D341Med (cell line): ENCODE data around the gene UBR2.
A peak's percentile ranks its signal among the peaks of the same experiment; 100 is the strongest.
"Not testable (repeated sequence)": the region's sequence is repeated elsewhere in the genome, so short reads cannot be mapped to it uniquely, and the experiment has no call there.

Experiments used
- DNase-seq: peaks from one replicate; pipeline ENCODE4 v3.0.0; 2012; ENCODE audit warnings: low spot score

UBR2 gene

GRCh38 chr6:42618686-42619085 lies 54.9 kb downstream of the UBR2 start:
- DNase-seq = no peak

GRCh38 chr6:42619963-42620362 lies 56.1 kb downstream of the UBR2 start:
- DNase-seq = no peak

DNA sequence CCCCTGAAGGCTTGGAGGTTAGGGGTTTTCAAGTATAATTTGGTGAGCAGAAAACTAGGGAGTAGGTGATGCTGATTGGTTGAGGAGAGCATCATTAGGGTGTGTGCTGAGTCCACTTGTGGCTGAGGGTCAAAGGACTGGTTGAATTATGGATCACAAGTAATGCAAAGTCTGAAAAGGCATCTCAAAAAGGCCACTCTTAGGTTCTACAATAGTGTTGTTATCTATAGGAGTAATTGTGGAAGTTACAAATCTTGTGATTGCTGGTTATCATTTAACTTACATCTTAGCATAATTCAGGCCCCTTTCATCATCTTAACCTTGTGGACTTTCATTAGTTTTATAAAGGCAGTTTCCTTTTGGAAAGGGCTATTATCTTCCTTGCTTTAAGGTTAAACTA lies 60.8 kb downstream of the UBR2 start:
- DNase-seq = no peak

- no peak for DNase-seq
Measured at GRCh38 chr6:42627044-42627443, 63.2 kb downstream of the UBR2 start.

DNA sequence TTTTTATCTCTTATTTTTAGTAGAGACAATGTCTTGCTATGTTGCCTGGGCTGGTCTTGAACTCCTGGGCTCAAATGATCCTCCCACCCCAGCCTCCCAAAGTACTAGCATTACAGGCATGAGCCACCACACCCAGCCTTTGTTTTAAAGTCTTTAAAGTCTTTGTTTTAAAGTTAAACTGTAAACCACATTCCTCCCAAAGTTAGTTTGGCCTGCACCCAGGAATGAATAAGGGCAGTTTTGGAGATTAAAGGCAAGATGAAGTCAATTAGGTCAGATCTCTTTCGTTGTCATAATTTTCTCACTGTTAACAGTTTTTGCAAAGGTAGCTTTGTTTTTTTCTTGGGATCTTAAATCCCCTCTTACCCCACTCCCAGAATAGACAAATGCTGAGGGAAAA lies 63.8 kb downstream of the UBR2 start:
- DNase-seq = no peak

GRCh38 chr6:42628604-42629003 lies 64.8 kb downstream of the UBR2 start:
- no peak for DNase-seq

DNA sequence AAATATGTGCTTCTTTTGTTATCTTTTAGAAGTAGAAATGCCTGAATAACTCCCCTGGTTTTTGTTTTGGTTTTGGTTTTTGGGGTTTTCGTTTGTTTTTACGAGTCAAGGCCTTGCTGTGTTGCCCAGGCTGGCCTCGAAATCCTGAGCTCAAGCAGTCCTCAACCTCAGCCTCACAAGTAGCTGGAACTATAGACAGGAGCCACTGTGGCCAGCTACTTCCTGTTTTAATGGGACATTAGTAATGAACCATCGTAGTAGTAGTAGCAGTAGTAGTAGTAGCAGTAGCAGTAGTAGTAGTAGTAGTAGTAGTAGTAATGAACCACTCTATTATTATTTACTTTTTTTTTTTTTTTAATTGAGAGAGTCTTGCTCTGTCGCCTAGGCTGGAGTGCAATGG lies 66.0 kb downstream of the UBR2 start:
- DNase-seq = no peak

DNA sequence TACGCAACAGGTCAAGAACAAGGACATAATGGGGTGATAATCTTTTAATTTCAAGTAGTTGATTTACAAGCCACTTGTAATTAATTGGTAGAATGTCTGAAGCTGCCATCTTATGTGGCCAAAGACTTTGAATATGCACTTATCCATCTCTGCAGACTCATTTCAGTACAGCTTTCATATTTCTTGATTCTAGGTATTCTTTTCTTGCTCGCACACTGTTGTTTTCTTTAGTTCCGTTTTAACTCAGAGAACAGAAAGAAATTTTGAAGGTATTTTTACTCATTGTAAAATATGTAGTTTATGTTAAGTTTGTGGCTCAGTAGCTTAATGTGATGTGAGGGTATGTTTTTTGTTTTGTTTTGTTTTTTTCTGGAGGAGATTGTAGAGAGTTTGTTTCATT lies 73.9 kb downstream of the UBR2 start:
- DNase-seq = no peak

DNA sequence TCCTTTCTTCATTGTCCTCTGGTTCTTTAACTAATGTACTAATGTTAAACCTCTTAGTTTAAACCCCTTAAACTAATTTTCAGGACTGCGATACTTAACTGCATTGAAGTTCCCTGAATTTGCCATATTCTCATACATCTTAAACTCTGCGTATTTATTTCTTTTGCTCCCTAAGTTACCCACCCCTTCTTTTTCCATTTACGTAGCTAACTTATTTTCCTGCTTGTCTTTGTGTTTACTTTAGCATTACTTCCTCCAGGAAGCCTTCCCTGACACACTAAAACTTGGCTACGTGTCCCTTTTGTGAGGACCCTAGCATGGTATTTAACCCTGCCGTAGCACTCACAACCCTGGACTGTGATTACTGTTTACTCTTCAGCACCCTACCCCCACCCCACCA lies 79.0 kb downstream of the UBR2 start:
- no peak for DNase-seq

DNA sequence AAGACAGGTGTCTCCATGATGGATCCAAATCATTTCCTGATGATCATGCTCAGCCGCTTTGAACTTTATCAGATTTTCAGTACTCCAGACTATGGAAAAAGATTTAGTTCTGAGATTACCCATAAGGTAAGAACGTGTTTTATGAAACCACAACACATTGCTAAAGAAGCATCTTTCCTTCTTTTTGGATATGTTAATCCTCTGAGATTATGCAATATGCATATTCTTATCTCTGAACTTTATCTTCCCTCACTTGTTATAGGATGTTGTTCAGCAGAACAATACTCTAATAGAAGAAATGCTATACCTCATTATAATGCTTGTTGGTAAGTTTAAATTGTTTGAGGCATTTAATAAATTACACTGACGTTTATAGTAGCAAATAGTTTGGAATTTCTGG lies 80.4 kb downstream of the UBR2 start:
- DNase-seq = no peak

DNA sequence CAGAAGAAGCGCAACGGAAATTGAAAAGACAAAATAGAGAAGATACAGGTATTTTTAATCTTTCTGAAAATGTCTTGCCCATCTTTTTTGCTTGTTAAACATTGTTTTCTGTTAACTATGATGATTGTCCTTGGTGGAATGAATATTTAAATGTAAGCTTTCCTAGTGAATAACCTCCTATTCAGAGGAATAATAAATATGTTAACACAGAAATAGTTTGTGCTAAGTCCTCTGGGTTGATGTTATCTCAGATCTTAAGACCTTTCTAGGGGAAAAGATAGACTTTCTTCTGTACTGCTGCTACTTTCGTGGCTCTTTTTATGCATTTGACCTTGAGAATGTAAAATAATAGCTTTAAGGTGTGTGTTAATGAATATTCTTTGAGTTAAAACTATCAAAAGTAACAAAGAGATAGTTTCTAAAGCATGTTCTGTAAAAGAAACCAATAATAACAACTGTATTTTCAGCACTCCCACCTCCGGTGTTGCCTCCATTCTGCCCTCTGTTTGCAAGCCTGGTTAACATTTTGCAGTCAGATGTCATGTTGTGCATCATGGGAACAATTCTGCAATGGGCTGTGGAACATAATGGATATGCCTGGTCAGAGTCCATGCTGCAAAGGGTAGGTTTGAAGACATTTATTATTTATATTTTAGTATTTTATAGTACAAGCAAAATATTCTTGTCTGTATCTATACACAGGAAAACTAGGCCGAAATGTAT lies 88.4 kb downstream of the UBR2 start:
- DNase-seq = no peak

DNA sequence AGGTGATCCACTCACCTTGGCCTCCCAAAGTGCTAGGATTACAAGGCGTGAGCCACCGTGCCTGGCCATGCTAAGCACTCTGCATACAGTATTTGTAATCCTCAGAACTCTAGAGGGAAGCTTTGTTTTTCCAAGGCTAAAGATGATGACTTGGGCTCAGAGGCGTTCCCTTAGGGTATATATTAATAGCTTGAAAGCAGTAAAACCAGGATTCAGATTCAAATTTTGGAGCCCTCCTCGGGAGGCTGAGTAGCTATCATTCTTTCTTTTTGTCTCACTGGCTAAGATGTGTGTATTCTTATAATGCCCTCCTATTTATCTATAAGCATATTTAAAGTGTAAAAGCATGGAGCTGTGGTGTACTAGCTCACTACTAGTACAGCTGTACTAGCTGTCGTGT lies 90.0 kb downstream of the UBR2 start:
- no peak for DNase-seq

DNA sequence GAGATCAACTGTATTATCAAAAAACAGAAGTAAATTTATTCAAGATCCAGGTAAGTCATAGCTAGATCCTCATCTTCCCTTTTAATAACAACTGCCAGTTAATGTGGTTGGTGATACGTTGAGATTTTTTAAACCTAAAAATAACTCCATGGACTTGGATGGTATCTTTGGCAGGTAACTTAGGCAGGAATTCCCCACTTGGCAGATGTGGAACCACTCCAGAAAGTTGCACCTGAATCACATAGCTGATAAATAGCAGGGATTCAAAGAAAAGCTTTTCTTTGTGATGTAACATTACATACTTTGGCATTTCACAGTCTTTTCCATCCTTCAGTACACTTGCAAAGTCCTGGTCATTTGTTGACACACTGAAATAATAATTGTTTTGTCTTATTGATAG lies 96.0 kb downstream of the UBR2 start:
- DNase-seq = no peak

DNA sequence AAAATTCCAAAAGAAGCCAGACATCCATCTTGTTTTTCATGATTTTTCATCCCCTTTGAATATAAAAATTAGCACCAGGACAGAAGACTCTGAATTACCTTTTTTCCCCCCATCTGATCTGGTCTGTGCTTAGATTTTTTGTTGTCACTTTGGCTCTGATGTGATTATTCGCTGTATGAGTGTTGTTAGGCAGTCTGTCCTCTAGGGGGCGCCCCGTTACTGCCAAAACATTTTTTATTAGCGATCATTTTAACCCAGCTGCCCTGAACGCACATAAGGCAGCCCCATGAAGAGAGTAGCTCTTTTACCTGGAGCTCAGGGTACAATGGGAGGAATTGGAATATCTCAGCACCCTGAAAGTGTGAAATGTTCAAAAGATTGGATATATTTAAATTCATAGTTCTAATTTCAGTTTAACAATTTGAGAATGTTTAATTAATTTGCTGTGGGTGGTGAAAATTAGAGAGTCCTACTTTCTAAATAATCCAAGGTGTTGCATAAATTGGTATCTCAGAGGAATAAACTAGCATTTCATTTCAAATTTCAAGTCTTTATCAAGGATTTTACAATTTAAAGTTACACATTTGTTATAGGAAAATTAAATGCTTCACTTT lies 97.8 kb downstream of the UBR2 start:
- DNase-seq = peak; percentile 76

DNA sequence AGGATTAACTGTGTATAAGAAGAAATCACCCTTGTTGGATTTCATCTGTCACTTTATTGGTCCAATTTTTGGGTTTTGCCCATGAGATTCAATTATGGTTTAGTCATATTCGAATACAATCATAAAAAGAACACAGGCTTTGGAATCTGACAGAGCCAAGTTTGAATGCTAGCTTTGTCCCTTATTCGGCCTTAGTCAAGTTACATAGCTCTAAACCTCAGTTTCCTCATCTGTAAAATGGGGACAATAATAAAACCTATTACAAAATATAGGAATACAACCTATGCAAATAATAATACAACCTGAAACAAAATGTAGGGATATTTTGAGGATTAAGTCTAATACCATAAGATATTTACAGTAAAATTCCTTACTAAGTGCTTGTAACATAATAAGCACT lies 100.9 kb downstream of the UBR2 start:
- DNase-seq = no peak

DNA sequence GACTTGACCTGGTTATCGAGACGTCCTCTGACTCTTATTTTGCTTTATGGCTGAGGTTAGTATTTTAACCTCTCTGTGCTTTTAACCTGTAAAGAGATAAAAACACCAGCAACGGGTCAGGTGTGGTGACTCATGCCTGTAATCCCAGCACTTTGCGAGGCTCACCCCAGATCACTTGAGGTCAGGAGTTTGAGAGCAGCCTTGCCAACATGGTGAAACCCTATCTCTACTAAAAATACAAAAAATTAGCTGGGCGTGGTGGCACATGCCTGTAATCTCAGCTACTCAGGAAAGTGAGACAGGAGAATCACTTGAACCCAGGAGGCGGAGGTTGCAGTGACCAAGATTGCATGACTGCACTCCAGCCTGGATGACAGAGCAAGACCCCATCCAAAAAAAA lies 110.5 kb downstream of the UBR2 start:
- not testable (repeated sequence) for DNase-seq

- DNase-seq = no peak
Measured at GRCh38 chr6:42674780-42675179, 111.0 kb downstream of the UBR2 start.

DNA sequence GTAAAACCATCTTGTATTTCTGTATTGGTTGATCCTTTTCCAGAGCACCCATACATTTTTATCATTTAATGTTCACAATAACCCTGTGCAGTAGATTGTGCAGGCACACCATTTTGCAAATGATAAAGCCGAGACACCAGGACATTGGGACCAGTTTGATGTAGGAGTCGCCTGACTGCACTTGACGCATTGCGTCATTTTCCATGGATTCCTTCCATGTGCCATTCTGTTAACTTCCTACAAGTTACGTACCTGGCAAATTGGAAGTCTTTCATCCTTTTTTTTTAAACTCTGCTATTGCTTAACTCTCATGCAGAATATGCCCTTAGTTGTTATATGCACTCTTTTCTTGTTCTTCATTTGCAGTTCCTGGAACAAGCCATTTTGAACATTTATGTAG lies 115.5 kb downstream of the UBR2 start:
- DNase-seq = no peak

DNA sequence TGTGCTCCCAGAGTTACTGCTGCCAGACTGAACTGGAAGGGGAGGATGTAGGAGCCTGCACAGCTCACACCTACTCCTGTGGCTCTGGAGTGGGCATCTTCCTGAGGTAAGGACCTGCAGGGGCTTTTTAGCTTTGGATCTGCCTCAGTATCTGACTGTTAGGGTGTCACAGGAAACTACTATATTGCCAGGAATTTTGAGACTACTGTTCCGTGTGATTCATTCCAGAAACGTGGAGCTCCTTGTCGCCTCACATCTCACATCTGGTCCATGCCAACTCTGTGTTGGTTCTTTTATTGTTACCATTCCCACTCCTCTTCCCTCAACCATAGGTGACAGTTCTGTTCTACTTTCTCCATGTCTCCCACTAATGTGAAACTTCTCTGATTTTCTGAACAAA lies 124.5 kb downstream of the UBR2 start:
- no peak for DNase-seq

GRCh38 chr6:42689371-42689770 lies 125.5 kb downstream of the UBR2 start:
- no peak for DNase-seq

DNA sequence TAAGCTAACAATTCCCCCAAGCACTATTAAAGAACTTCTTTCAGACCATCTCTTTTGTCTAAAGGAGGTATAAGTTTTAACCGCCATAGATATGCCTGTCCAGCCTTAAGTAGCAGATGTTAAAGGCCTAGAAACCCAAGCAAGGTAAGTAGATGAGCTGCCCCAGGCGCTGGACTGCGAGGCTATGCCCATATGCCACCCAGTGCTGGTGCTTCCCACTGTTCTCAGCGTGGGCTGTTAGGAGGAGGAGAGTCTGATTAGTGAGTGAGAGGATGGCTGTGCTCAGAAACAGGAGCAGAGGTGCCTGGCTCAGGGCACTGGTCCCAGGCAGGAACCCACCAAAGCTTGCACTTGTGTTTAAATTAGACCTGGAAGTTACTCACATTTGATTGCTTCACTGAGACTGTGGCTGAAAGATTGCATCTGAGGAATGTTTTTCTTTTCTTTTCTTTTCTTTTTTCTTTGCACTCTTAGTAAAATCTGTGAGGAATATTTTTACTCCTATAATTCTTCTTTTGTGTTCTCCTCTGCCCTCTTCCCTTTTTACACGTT lies 126.4 kb downstream of the UBR2 start:
- DNase-seq = no peak

DNA sequence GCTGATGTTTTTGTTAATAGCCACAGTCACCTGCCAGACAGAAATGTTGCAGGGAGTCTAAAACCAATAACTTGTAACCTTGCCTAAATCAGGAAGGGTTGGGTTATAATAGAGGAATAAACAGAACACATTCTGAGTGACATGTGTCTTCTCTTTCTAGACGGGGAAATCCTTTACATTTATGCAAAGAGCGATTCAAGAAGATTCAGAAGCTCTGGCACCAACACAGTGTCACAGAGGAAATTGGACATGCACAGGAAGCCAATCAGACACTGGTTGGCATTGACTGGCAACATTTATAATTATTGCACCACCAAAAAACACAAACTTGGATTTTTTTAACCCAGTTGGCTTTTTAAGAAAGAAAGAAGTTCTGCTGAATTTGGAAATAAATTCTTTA lies 127.0 kb downstream of the UBR2 start:
- DNase-seq = no peak

DNA sequence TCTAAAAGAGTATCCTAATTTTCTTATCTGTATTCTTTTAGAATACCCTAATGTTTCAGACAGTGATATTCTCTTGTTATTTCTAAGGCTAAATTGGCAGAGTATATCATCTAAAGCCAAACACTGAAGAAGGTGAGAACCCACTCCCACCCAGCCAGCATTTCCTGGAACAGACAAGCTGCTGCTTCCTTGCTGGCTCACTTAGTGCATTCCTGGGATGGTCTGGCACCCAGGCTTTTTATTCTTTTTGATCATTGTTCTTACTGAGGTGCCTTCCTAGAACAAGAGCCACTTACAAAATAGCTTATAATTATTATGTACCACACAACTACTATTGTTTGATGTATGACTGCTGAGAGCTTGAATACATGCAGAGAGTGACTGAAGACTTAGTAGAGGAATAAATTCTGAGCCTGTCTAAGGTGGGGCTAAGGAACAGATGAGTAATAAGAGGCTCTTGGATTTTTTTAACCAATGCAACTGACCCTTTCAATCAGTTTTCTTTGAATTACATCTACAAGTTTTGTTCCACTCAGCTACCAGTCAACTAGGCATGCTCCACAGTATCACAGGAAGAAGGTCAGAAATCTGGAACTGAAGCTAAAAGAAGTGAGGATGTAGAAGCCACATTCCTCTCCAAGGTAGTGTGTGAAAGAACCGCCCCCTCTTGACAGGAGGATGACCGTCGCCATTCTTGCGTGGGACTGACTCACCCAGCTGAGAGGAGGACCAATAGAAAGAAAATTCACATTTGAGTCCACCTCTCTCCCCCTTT lies 128.5 kb downstream of the UBR2 start:
- DNase-seq = no peak
